Gastroesophageal sphincter (tissue), 3 donors: Measurements from ENCODE around the gene CMTM8.

Source experiments
- POLR2A ChIP-seq, 2 donors: fragments of 450-650 bp; IDR thresholded peaks; one replicate each; pipeline ENCODE4 v1.6.1; 2017; ENCODE audit warnings: antibody characterized with exemption in 2 of 2, mild to moderate bottlenecking in 2 of 2, moderate library complexity in 1 of 2
- POLR2AphosphoS5 ChIP-seq: sonication (generic); formaldehyde crosslinking; IDR thresholded peaks from one replicate; pipeline ENCODE4 v1.6.1; 2017; ENCODE audit warnings: antibody characterized with exemption
- TF ChIP-seq, protein P1 (sequence below), 4 experiments: fragments of 200-600 bp in 2 of 4; fragments of 450-650 bp in 2 of 4; sonication (generic) in 1 of 4; IDR thresholded peaks; one replicate each; pipeline ENCODE4 v1.5.1; 2017 to 2019; ENCODE audit warnings: antibody characterized with exemption in 4 of 4, mild to moderate bottlenecking in 2 of 4, moderate library complexity in 2 of 4

DNA sequence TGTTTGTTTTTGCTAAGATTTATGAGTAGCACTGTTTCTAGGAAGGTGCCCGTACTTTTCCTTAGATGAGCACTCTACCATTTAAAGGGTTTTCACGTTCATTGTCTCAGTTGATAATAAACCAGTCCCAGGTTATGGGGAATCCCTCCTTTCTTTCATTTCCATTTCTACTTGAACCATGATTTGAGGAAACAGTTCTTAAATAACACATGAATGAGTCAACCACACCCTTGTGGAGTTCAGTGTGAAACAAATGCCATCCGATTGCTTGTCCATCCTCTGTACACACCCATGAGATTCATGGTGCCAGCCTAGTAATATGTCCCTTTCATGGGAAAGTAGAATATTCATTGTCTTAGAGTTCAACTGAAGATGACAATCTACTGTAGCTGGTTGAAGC, 23.1 kb downstream of the CMTM8 start:
- no peak for TF ChIP-seq POLR2A (IDR thresholded peaks at IDR 0.05)
- TF ChIP-seq, protein P1, sequence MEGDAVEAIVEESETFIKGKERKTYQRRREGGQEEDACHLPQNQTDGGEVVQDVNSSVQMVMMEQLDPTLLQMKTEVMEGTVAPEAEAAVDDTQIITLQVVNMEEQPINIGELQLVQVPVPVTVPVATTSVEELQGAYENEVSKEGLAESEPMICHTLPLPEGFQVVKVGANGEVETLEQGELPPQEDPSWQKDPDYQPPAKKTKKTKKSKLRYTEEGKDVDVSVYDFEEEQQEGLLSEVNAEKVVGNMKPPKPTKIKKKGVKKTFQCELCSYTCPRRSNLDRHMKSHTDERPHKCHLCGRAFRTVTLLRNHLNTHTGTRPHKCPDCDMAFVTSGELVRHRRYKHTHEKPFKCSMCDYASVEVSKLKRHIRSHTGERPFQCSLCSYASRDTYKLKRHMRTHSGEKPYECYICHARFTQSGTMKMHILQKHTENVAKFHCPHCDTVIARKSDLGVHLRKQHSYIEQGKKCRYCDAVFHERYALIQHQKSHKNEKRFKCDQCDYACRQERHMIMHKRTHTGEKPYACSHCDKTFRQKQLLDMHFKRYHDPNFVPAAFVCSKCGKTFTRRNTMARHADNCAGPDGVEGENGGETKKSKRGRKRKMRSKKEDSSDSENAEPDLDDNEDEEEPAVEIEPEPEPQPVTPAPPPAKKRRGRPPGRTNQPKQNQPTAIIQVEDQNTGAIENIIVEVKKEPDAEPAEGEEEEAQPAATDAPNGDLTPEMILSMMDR (IDR thresholded peaks at IDR 0.05): no peak
- TF ChIP-seq POLR2AphosphoS5: no peak
